ENCODE measurements around the gene SMYD1.

- TF ChIP-seq, protein P1, sequence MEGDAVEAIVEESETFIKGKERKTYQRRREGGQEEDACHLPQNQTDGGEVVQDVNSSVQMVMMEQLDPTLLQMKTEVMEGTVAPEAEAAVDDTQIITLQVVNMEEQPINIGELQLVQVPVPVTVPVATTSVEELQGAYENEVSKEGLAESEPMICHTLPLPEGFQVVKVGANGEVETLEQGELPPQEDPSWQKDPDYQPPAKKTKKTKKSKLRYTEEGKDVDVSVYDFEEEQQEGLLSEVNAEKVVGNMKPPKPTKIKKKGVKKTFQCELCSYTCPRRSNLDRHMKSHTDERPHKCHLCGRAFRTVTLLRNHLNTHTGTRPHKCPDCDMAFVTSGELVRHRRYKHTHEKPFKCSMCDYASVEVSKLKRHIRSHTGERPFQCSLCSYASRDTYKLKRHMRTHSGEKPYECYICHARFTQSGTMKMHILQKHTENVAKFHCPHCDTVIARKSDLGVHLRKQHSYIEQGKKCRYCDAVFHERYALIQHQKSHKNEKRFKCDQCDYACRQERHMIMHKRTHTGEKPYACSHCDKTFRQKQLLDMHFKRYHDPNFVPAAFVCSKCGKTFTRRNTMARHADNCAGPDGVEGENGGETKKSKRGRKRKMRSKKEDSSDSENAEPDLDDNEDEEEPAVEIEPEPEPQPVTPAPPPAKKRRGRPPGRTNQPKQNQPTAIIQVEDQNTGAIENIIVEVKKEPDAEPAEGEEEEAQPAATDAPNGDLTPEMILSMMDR (IDR thresholded peaks at IDR 0.05), result no peak
- TF ChIP-seq POLR2A (IDR thresholded peaks at IDR 0.05), result no peak
Measured at GRCh38 chr2:88129313-88129959, 61.8 kb downstream of the SMYD1 start.

All from upper lobe of left lung (tissue), 4 donors.